HFFc6 (cell line): Measurements from ENCODE around the gene KCNH3. TPM values are rescaled to one million over a fixed set of nuclear protein-coding genes. Genes with fewer than 3 reads are reported as not detected.

Experiments
- DNase-seq: peaks from one replicate; pipeline ENCODE4 v3.0.0-alpha.2; 2018
- H3K27ac Mint-ChIP-seq: 2 replicates; pipeline ENCODE4 v1.8.0; 2020; ENCODE audit warnings: mild to moderate bottlenecking, mixed read lengths
- H3K27me3 Mint-ChIP-seq: 2 replicates; pipeline ENCODE4 v1.8.0; 2021; ENCODE audit warnings: mild to moderate bottlenecking, moderate library complexity, mixed read lengths; ENCODE audit not compliant: insufficient read depth
- H3K36me3 Mint-ChIP-seq: 2 replicates; pipeline ENCODE4 v1.8.0; 2021; ENCODE audit warnings: low read depth, mixed read lengths
- H3K4me1 Mint-ChIP-seq: 2 replicates; pipeline ENCODE4 v1.8.0; 2020; ENCODE audit warnings: low read depth, mixed read lengths
- H3K4me3 Mint-ChIP-seq: 2 replicates; pipeline ENCODE4 v1.8.0; 2020; ENCODE audit warnings: mild to moderate bottlenecking, moderate library complexity, mixed read lengths
- H3K9me3 Mint-ChIP-seq: 2 replicates; pipeline ENCODE4 v1.8.0; 2020; ENCODE audit warnings: mild to moderate bottlenecking, mixed read lengths
- CTCF ChIP-seq: fragments of 200-600 bp; sonication (generic); IDR thresholded peaks from 2 replicates; pipeline ENCODE4 v1.5.0; 2021; ENCODE audit warnings: antibody characterized with exemption, mild to moderate bottlenecking
- total RNA-seq, 6 experiments: library from RNA; stranded (reverse); fragmentation: NEBNext Ultra II Directional; extraction: Animal tissue kit (Norgen Biotek cat#: 25700); gene quantifications; 2 replicates in 1 of 6; 3 replicates in 5 of 6; pipeline ENCODE4 v1.2.3, GENCODE V29; 2021

The KCNH3 gene
- total RNA-seq, 6 experiments from 2014 or later = 0.05 to 0.10 TPM; not detected in 4

DNA sequence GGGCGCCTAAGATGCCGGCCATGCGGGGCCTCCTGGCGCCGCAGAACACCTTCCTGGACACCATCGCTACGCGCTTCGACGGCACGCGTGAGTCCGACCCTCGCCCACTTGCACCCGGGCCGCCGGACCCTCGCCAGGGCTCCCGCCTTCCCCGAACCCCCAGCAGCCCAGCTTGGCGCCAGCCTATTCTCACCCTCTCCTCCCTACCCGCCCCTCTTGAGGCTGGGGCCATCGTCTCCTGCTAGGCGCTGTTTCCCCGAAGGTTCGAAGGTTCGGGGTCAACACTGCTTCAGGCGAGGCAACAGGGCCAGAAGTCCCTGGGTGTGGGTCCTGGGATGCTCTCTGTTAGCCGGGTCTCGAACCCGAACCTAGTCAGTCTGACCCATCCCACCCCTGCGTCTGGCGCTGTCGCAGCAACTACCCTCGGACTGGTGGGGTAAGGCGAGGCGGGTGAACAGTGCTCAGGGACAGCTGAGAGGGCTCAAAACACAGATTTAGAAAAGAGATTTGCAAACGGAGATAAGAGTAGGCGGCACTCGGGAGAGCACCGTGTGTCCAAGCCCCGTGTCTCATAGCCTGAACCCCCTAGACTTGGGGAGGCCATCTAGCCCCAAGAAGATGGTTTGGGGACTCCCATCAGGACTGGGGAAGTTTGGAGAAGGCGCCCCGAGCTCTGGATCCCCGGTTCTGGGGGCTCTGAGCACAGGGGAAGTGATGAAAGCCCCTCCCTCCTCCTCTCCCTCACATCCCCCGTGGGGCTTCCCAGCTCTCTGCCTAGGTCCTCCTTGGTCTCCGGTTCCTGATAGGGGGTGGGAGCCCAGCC, 787 bp downstream of the KCNH3 start:
- TF ChIP-seq CTCF = no peak
- H3K27me3 Mint-ChIP-seq = peaks cover 32% of the 10 kb centered on the region
- 0 out of 2 replicates have a peak overlapping the region, but pooled peaks have one; percentile 7 for H3K4me3 Mint-ChIP-seq

DNA sequence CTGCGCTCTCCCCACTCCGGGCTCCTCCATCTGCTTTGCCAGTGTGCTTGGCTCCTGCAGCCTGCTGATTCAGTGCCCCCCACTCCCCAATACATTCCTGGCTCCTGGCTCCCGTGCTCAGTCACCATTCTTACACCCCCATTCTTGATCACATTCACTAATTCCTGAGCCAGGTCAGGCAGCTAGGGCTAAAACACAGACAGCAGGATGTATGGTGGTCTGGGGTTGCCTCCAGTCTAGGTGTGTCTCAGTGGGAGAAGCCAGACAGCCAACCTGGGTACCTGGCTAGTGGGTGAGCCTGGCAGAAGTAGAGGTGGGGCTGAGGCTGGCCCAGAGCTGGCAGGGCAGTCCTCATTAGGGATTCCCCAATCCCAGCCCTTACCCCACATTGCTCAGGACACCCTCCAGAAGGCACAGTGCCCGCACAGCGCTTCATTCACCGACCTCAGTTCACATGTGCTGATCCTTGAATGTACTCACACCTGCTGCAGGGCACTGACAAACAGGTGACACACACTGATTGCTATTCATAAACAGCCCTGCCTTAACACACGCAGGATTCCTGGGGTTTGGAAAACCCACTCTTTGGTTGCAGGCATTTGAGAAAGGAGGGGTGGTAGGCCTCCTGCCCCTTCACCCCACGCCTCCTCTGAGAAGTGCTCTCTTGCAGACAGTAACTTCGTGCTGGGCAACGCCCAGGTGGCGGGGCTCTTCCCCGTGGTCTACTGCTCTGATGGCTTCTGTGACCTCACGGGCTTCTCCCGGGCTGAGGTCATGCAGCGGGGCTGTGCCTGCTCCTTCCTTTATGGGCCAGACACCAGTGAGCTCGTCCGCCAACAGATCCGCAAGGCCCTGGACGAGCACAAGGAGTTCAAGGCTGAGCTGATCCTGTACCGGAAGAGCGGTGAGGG, 1.7 kb downstream of the KCNH3 start:
- no peak for DNase-seq
- Mint-ChIP-seq H3K4me3 (no peak overlapping the region), H3K27me3 (peaks cover 37% of the 10 kb centered on the region), H3K27ac (no peak overlapping the region), H3K36me3 (no peaks in the 10 kb centered on the region), H3K9me3 (no peaks in the 10 kb centered on the region), H3K4me1 (peaks cover 21% of the 10 kb centered on the region)
- no peak for TF ChIP-seq CTCF

More for the DNA sequence above, 787 bp downstream of the KCNH3 start:
- H3K4me1 Mint-ChIP-seq = peaks cover 27% of the 10 kb centered on the region
- H3K9me3 Mint-ChIP-seq = no peaks in the 10 kb centered on the region
- no peak for DNase-seq
- no peak overlapping the region for H3K27ac Mint-ChIP-seq
- H3K36me3 Mint-ChIP-seq = no peaks in the 10 kb centered on the region

DNA sequence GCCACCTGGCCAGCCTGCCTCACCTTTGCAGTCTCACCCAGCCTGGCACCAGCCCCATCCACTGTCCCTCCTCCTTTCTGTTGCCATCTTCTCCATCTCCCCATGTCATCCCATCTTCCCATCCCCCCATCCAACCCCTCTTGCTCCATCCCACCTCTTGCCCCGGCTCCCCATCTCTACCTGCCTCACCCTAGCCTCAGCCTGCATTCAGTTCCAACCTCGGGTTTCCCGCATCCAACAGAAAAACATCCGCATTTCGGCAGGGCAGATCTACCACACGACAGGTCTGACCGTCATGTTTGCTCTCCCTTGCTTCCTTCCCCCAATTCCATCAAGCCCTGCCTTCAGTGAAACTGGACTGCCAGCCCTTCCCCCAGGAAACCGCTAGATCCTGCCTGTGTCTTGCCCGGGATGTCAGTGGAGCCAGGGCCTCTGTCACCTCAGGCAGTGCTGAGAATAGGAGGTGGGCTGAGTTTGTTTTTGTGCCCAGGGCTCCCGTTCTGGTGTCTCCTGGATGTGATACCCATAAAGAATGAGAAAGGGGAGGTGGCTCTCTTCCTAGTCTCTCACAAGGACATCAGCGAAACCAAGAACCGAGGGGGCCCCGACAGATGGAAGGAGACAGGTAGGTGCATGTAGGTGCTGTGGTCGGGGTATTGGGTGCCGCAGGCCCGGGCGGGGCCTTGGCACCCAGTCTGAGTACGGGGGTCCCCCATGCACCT, 2.5 kb downstream of the KCNH3 start:
- H3K27ac Mint-ChIP-seq = no peak overlapping the region
- H3K27me3 Mint-ChIP-seq = peaks cover 38% of the 10 kb centered on the region
- H3K9me3 Mint-ChIP-seq = no peaks in the 10 kb centered on the region
- H3K36me3 Mint-ChIP-seq = no peaks in the 10 kb centered on the region
- no peak for DNase-seq
- H3K4me3 Mint-ChIP-seq = no peak overlapping the region
- H3K4me1 Mint-ChIP-seq = peaks cover 13% of the 10 kb centered on the region; the same call in 1 of the 2 replicates
- no peak for TF ChIP-seq CTCF

GRCh38 chr12:49541911-49542505, 3.2 kb downstream of the KCNH3 start:
- Mint-ChIP-seq H3K9me3 (no peaks in the 10 kb centered on the region), H3K4me1 (peaks cover 6% of the 10 kb centered on the region; the same call in 1 of the 2 replicates), H3K27me3 (peaks cover 40% of the 10 kb centered on the region), H3K36me3 (no peaks in the 10 kb centered on the region), H3K27ac (no peak overlapping the region), H3K4me3 (no peak overlapping the region)
- no peak for DNase-seq
- TF ChIP-seq CTCF = no peak
